GM18873 (cell line): ENCODE measurements around the gene FARS2.

Experiments
- ATAC-seq: cut with Tn5 transposase; IDR thresholded peaks from one replicate; pipeline ENCODE4 v1.9.1; 2021; ENCODE audit warnings: mild to moderate bottlenecking, moderate library complexity, moderate number of reproducible peaks; ENCODE audit not compliant: unreplicated experiment, low FRiP score

FARS2 gene

DNA sequence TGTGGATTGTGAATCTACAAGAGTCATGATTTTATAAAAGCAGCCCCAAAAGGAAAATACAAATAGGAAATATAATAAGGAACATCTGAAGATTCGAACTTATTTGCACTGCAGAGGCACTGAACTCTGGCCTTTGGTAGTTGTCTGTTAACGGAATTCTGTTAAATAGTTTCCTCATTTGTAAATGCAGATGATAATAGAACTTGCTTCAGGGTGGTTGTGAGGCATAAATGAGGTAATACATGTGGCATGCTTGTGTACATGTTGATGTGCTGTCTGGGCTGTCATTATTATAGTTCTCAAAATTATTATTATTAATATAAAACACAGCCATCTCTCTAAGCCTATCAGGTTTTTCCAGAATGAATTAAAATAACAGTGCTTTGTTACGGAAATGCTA lies 443.4 kb downstream of the FARS2 start:
- no peak for ATAC-seq

GRCh38 chr6:5705252-5705651 lies 443.9 kb downstream of the FARS2 start:
- no peak for ATAC-seq

DNA sequence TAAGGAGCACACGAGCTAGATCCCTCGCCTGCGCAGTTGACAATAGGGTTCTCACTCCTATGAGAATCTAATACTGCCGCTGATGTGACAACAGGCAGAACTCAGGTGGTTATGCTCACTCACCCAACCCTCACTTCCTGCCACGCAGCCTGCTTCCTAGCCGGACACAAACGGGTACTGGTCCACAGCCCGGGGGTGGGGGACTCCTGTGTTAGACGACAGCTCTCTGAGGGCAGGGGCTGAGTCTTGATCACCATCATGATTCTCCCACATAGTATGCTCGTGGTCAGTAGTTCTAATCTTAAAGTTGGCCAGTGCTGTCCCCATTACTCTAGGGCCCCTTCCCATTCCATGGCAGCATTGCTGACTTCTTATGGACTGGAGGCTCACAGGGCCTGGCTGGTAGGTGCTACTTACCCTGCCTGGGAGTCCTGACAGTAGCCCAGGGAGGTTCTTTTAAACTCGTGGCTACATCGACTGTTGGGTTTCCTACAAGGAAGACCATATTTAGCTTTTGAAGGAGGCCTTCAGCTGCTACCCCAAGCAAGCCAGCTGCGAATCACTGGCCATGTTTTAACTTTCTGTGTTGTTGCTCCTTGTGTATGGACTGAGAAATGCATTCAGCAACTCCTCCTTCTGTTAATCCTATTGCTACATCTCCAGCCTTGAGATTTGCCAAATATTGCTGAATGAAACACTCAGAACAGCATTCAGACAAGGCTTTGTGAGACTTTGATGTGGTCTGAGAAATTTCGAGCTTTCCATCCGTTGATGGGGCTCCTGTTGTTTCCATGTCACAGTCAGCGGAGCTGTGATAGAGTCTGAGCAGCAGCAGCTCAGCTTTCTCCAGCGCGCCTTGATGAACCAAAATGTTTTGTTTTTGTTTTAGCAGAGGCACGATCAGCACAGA lies 445.1 kb downstream of the FARS2 start:
- no peak for ATAC-seq

- ATAC-seq, result no peak
Measured at GRCh38 chr6:5707281-5708045, 446.1 kb downstream of the FARS2 start.

DNA sequence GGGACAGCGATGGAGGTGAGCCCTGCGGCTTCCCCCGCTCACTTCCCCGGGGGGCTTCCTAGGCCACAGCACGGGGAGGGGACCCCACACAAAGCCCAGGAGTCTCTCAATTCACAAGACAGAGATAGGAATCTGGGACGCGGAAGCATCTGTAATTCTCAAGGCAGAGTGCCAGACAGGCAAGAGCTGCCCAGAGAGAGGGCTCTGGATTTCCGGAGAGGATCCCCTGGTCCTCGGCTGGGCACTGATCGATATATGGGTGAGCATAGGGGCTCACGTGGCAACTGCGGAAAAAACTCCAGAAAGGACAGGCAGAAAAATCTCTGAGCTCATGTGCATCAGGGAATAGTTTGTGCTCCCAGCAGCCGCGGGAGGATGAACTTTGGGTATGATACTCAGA lies 449.2 kb downstream of the FARS2 start:
- no peak for ATAC-seq

GRCh38 chr6:5710936-5711335 lies 449.6 kb downstream of the FARS2 start:
- ATAC-seq, result no peak

GRCh38 chr6:5712349-5713215 lies 451.3 kb downstream of the FARS2 start:
- no peak for ATAC-seq

GRCh38 chr6:5713519-5713918 lies 452.2 kb downstream of the FARS2 start:
- ATAC-seq, result no peak

DNA sequence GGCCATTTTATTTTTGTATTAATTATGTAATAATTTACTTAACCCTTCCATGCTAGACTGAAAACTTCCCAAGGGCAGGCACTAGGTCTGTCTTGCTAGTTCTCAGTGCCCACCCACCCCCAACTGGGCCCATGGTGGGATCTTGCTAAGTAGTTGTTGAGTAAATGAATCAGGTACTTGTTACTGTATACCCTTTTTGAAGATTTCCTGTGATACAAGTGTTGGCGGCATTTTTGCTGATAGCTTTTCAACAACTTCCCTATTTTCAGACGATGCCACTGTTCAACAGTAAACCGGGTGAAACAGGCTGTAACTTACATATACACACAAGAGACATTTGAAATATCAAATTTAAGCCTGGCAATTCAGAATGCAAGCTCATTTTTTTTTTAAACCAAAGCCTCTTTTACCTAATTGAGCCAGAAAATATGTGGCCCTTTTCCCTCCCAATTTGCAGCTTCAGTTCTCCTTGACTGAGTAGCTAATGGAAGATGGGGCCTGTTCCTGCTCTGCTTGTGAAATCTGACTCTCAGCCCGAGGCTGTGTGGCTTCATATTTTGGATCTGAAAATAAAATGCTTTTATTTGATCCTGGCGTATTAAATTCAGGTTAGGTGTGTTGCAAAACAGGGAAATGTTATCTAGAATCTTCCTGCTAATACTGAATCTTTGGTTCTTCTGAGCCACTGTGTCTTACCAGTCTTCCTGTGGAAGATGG lies 457.1 kb downstream of the FARS2 start:
- ATAC-seq, result no peak

DNA sequence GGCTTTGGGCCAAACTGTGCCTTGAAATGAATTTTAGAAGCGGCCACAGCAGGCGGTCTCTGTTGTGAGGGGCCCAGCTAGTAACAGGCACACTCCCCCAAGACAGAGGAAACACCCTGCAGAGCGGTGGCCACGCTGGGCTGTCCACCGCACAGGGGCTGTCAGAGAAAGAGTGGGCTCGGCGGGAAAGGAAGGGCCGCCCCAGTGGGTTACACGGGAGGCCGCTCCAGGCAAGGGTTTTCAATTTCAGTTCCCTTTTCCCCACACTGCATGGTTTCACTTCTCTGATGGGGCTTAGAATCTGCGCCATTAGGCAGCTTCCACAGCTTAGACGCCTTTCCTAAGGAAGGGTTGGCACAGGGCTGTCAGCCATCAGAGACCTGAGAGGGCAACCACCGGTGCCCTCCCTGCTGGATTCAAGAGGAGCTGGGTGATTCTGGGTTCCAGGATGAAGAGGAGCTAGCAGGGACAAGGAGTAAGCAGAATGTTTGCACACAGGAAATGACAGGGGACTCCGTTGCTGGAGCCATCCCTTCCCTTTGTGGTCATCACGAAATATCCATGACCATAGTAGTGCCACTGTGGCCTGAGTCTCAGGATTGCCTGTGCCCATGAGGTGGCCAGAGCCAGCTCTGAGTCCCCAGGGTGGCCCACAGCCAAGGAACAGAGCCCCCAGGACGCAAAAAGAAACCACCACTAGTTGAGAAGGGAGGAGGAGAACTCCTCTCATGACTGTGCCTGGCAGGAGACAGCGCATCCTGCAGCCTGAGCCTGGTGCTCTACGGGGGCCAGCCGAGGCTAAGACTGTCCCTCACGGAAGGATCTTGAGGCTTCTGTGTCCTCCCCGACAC lies 462.8 kb downstream of the FARS2 start:
- ATAC-seq, result peak; percentile 94

DNA sequence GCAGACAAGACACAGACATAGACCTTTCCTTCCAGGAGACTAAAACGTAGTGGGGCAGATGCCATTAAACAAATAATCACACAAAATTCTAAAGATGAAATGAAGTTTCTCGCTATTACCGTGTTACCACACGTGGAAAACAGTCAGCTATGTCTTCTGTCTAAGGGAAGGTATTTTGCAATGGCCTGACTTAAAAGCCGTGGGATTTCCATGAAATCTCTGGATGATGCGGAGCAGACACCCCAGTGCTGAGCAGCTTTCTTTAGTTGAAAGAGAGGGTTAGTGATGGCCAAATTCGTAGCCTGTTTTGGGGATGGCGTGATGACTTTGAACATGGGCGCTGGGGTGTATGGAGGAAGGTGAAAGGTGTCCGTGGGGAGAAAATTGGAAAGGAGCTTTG lies 463.6 kb downstream of the FARS2 start:
- ATAC-seq, result no peak

DNA sequence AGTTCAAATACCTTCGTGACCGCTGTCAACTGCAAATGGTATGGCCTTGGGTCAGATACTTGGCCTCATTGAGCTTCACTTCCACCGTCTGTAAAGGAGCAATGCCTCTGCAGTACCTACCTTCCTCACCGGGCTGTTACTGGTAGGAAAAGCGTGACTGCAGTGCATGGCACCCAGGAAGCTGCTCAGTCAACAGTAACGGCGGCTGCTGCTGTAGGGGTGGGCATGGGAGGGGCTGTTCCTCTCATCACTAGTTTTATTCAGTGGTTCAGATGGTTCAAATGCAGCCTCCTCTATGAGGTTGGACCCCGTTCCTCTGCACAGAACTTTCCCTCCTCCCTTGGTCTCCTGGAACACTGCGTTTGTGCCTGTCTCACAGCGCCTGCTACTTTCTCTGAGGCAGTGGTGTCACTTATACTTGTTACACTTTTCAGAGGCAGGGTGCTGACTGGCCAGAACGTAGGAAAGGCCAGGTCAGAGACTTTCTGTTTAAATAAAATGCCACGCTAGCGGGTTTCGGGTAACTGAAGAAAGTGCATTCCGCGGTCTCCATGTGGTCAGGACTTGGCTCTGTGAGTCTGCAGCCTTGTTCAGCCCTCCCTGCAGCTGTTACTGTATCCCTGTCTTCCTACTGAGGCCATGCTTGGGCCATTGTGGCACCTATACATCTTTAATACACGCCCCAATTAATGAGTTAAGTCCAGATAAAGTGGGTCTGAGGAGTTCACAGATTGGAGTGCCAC lies 465.8 kb downstream of the FARS2 start:
- no peak for ATAC-seq

DNA sequence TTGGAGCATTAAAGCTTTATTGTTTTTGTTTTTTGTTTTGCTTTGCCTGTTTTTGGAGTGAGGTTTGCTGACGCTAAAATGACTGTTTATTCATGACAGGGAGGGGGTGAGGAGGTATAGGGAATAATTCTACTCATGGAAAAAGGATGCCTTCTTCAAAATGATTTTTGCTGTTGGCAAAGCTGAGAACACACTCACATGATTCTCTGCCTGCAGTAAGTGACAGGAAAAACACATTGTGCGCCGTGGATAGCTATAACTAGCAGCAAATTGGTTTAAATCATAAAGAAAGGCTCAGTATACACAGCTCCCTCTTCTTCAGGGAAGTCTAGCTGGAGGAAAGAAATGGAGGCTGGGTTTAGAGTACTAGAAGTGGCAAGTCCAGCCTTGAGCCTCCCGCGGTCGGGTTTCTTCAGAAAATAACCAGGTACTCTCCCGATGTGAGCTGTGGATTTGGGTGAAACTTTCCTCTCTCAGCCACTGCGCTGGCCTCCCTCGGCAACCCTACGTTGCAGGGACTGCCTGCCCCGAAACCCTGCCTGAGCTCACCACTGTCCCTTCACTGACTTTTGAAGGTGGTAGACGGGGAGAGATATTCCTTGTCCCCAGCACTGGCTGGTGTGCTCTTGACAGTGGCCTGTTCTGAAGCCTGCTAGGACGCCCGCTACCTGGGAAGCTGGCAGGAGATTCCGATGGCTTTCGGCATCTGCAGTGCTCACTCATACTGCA lies 467.2 kb downstream of the FARS2 start:
- ATAC-seq, result no peak

GRCh38 chr6:5729080-5729434 lies 467.7 kb downstream of the FARS2 start:
- ATAC-seq, result no peak

DNA sequence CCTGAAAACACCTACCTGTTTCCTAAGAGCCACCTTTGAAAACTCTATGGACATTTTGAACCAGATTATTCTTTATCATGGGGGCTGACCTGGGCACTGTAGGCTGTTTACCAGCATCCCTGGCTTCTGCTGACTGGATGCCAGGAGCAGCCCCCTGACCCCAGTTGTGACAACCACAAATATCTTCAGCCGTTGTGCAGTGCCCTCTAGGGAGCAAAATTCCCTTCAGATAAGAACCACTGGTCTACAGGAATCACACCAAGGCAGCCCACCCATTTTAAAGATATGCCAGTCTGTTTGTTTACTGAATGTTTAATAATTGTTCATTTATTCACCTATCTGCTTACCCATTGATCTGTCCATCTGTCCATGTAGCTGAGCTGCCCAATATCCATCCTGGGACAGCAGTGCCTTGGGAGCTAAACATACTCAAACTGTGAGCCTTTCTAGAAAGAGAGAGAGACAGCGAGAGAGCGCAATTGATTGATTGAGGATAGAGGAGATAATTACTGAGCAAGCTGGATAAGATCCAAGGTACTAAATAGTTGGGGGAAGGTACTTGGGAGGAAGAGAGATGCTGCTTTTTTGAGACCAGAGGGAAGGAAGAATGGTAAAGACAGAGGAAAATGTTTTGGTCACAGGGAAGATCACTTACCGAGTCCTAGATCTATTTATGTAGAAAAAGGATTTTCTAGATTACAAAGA lies 468.7 kb downstream of the FARS2 start:
- no peak for ATAC-seq

DNA sequence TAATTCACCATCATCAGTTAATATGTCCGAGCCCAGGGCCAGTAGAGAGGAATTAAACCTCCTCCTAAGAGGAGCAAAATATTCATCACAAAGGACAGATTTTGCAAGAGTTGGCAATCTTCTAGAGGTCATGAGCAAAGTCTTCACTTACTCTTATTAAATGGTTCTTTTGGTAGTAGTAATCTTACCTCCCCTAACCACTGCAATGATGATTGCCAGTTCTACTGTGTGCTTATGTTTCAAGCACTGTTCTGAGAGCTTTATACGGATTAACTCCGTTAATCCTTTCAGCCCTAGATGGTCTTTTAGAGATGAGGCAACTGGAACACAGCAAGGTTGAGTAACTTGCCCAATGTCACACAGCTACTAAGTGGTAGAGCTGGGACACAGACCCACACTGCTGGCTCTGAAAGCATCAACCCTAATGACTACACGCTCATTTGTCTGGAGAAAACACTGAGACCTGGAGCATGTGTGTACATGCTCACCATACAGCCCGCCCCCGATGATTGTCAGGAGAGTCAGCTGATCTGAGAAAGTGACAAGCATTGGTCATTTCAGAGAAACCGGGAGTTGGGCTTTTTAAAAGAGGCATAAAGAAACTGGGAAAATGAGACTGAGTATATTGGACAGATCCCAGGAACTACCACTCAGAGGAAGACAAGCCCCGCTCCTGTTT lies 469.4 kb downstream of the FARS2 start:
- no peak for ATAC-seq

DNA sequence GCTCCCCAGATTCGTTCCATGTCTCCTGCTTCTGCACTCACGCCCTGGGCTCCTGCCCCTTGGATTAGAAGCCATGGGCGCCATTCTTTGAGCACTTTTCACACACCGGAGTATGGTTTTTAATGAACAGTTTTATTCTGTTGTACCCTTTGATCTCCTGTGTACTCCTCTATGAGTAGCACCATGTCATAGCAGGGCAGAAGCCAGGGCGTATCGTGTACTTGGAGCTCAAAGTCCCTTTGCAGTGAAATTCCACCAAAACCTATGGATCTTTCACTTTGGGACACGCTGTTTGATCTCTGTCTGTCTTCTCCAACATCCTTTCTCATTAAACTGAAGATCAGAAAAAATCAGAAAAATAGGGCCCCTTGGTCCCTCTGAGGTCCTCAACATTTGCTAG lies 470.1 kb downstream of the FARS2 start:
- ATAC-seq, result no peak
